Fibroblast of the aortic adventitia (primary cell): Measurements from ENCODE around the gene LRRC10B. TPM values are rescaled to one million over a fixed set of nuclear protein-coding genes. Genes with fewer than 3 reads are reported as not detected.

ENCODE experiments used
- DNase-seq: peaks from one replicate; pipeline ENCODE4 v3.0.0-alpha.2; 2010; ENCODE audit warnings: low read depth
- H3K4me3 ChIP-seq: 2 replicates; pipeline ENCODE4 v1.5.1; 2011; ENCODE audit warnings: low read depth, mild to moderate bottlenecking, control low read depth, low read length, moderate library complexity
- CTCF ChIP-seq: IDR thresholded peaks from 2 replicates; pipeline ENCODE4 v1.5.1; 2011; ENCODE audit warnings: mild to moderate bottlenecking, low read length, control low read depth, inconsistent platforms; ENCODE audit not compliant: insufficient read depth
- total RNA-seq: library from RNA; depleted of rRNA; stranded (reverse); fragments of >200 nt; gene quantifications from 2 replicates; pipeline ENCODE4 v1.2.3, GENCODE V29; 2012; ENCODE audit warnings: low replicate concordance

Gene LRRC10B
- total RNA-seq, 1 donor, result 0.27 TPM

- DNase-seq, result no peak
- TF ChIP-seq CTCF, result no peak
- no peak overlapping the region for H3K4me3 ChIP-seq
Measured at GRCh38 chr11:61522881-61523280, 14.3 kb downstream of the LRRC10B start.

- no peak overlapping the region for H3K4me3 ChIP-seq
- no peak for TF ChIP-seq CTCF
- no peak for DNase-seq
Measured at GRCh38 chr11:61524446-61524845, 15.9 kb downstream of the LRRC10B start.

GRCh38 chr11:61524963-61525587 is 16.5 kb downstream of the LRRC10B start:
- no peak for TF ChIP-seq CTCF
- DNase-seq, result no peak
- no peak overlapping the region for H3K4me3 ChIP-seq

- no peak for DNase-seq
- H3K4me3 ChIP-seq, result no peak overlapping the region
- no peak for TF ChIP-seq CTCF
Measured at GRCh38 chr11:61526229-61526628, 17.7 kb downstream of the LRRC10B start.

GRCh38 chr11:61526956-61527731 is 18.6 kb downstream of the LRRC10B start:
- no peak for DNase-seq
- no peak for TF ChIP-seq CTCF
- H3K4me3 ChIP-seq, result no peak overlapping the region

GRCh38 chr11:61528114-61528513 is 19.6 kb downstream of the LRRC10B start:
- no peak for DNase-seq
- H3K4me3 ChIP-seq, result no peak overlapping the region
- no peak for TF ChIP-seq CTCF
